ENCODE results near the gene CCDC184. TPM values are rescaled to one million over a fixed set of nuclear protein-coding genes. Genes with fewer than 3 reads are reported as not detected.
A peak's percentile ranks its signal among the peaks of the same experiment; 100 is the strongest.
"Not testable (repeated sequence)": the region's sequence is repeated elsewhere in the genome, so short reads cannot be mapped to it uniquely, and the experiment has no call there.

Gene CCDC184
- total RNA-seq, 1 experiment from 2014 or later: 0.13 TPM

GRCh38 chr12:48203192-48203591, 19.7 kb downstream of the CCDC184 start, which contains the start of gene OR10AD1:
Gene OR10AD1, minus strand, starts transcription at chr12:48203292. Its CDS starts 0 bp downstream, at chr12:48203292.
- Histone ChIP-seq H3T11ph (ENCODE audit: low read length) (no peak within 1 kb of the TSS), H3K79me2 (ENCODE audit: insufficient read depth, low read length) (no peaks in the 10 kb centered on the region), H3K14ac (ENCODE audit: insufficient read depth, low read length) (no peak within 1 kb of the TSS), H2AK5ac (ENCODE audit: insufficient read length, low read length) (no peak within 1 kb of the TSS), H4K20me1 (ENCODE audit: control insufficient read depth, insufficient read depth, insufficient read length) (no peaks in the 10 kb centered on the region), H4K5ac (ENCODE audit: insufficient read length, low read depth, low read length) (no peak within 1 kb of the TSS), H3K23me2 (ENCODE audit: insufficient read length, low read depth, low read length, poor library complexity, severe bottlenecking) (peaks cover 7% of the 10 kb centered on the region), H2BK12ac (ENCODE audit: insufficient read length, low read depth, low read length) (no peak within 1 kb of the TSS), H4K91ac (ENCODE audit: insufficient read length, low read depth, low read length) (no peak within 1 kb of the TSS), H3K79me1 (ENCODE audit: insufficient read depth, low read depth, low read length, poor library complexity, severe bottlenecking) (no peaks in the 10 kb centered on the region), H2BK20ac (ENCODE audit: low read depth, low read length, poor library complexity, severe bottlenecking) (no peak within 1 kb of the TSS), H2BK15ac (ENCODE audit: low read depth, low read length) (no peak within 1 kb of the TSS), H3K4me2 (ENCODE audit: insufficient read depth, insufficient read length, low read length) (no peak within 1 kb of the TSS), H3K4me1 (ENCODE audit: insufficient read depth, low read length) (no peaks in the 10 kb centered on the region), H3K56ac (ENCODE audit: insufficient read length, low read depth, low read length) (no peak within 1 kb of the TSS), H3K27me3 (ENCODE audit: insufficient read depth, low read length) (peaks cover 4% of the 10 kb centered on the region; the same call in 1 of the 2 replicates), H2BK5ac (ENCODE audit: insufficient read length, low read length) (no peak within 1 kb of the TSS), H2BK120ac (ENCODE audit: low read depth, low read length, poor library complexity, severe bottlenecking) (no peak within 1 kb of the TSS), H3K9ac (ENCODE audit: extremely low read depth, insufficient read length, low read length) (no peak within 1 kb of the TSS), H3K4ac (ENCODE audit: low read depth, low read length) (no peak within 1 kb of the TSS), H3K18ac (ENCODE audit: insufficient read length, low read depth, low read length) (no peak within 1 kb of the TSS), H4K8ac (replicated peaks; ENCODE audit: insufficient read length, low read depth, low read length) (no peak within 1 kb of the TSS), H3K27ac (ENCODE audit: insufficient read length, low read depth, low read length) (no peak within 1 kb of the TSS), H3K23ac (ENCODE audit: insufficient read length, low read depth, low read length) (no peak within 1 kb of the TSS), H2AFZ (ENCODE audit: low read length) (no peak within 1 kb of the TSS), H3K9me3 (ENCODE audit: control insufficient read depth, low read depth, low read length) (no peaks in the 10 kb centered on the region)
- peak within 1 kb of the TSS in 1 of 3 experiments; percentile 29; a peak in 1 of 7 replicates for H3K27ac Mint-ChIP-seq
- no peak for TF ChIP-seq CTCF (conservative IDR thresholded peaks at IDR 0.05)
- DNase-seq: no peak
- peaks cover 3 to 4% of the 10 kb centered on the region in 2 experiments; a peak in 1 of 4 replicates for H3K4me1 Mint-ChIP-seq
- WGBS (ENCODE audit: extremely low coverage, insufficient read length, low lambda C conversion rate): no CpG with 5 or more reads among the region's 4 CpGs
- peaks cover 86% of the 10 kb centered on the region for H3K27me3 Mint-ChIP-seq (ENCODE audit: low read depth)
- peaks cover 41 to 68% of the 10 kb centered on the region in 2 experiments for H3K9me3 Mint-ChIP-seq
- peaks cover 18 to 24% (median 20%) of the 10 kb centered on the region in 3 experiments; a peak in 6 of 7 replicates for H3K36me3 Mint-ChIP-seq (ENCODE audit: insufficient read depth in 1 of 3, low read depth in 3 of 3)
- H3K4me3 Mint-ChIP-seq: no peak within 1 kb of the TSS

- H3K56ac ChIP-seq (ENCODE audit: insufficient read length, low read depth, low read length); H3K9ac ChIP-seq (ENCODE audit: extremely low read depth, insufficient read length, low read length); H3K27me3 ChIP-seq (ENCODE audit: insufficient read depth, low read length); H2BK15ac ChIP-seq (ENCODE audit: low read depth, low read length); H3K18ac ChIP-seq (ENCODE audit: insufficient read length, low read depth, low read length); H4K91ac ChIP-seq (ENCODE audit: insufficient read length, low read depth, low read length); H3K79me2 ChIP-seq (ENCODE audit: insufficient read depth, low read length); DNase-seq; H3K4me3 Mint-ChIP-seq; H2BK120ac ChIP-seq (ENCODE audit: low read depth, low read length, poor library complexity, severe bottlenecking); H3K79me1 ChIP-seq (ENCODE audit: insufficient read depth, low read depth, low read length, poor library complexity, severe bottlenecking); H3K4me1 ChIP-seq (ENCODE audit: insufficient read depth, low read length); H3K14ac ChIP-seq (ENCODE audit: insufficient read depth, low read length); H3K4me2 ChIP-seq (ENCODE audit: insufficient read depth, insufficient read length, low read length); H3K27ac ChIP-seq (ENCODE audit: insufficient read length, low read depth, low read length); H2AK5ac ChIP-seq (ENCODE audit: insufficient read length, low read length); H2BK20ac ChIP-seq (ENCODE audit: low read depth, low read length, poor library complexity, severe bottlenecking); H3K4ac ChIP-seq (ENCODE audit: low read depth, low read length); H3K4me1 Mint-ChIP-seq; H4K20me1 ChIP-seq (ENCODE audit: control insufficient read depth, insufficient read depth, insufficient read length); H4K5ac ChIP-seq (ENCODE audit: insufficient read length, low read depth, low read length); H2BK12ac ChIP-seq (ENCODE audit: insufficient read length, low read depth, low read length); H3K9me3 ChIP-seq (ENCODE audit: control insufficient read depth, low read depth, low read length); H3T11ph ChIP-seq (ENCODE audit: low read length); H2BK5ac ChIP-seq (ENCODE audit: insufficient read length, low read length); H3K23me2 ChIP-seq (ENCODE audit: insufficient read length, low read depth, low read length, poor library complexity, severe bottlenecking); H2AFZ ChIP-seq (ENCODE audit: low read length); H4K8ac ChIP-seq (replicated peaks; ENCODE audit: insufficient read length, low read depth, low read length); H3K27ac Mint-ChIP-seq; H3K23ac ChIP-seq (ENCODE audit: insufficient read length, low read depth, low read length): not testable (repeated sequence)
- no CpG with 5 or more reads among the region's 2 CpGs for WGBS (ENCODE audit: extremely low coverage, insufficient read length, low lambda C conversion rate)
- peaks cover 35 to 62% of the 10 kb centered on the region in 2 experiments for H3K9me3 Mint-ChIP-seq
- H3K27me3 Mint-ChIP-seq (ENCODE audit: low read depth): peaks cover 59% of the 10 kb centered on the region
- peaks cover 11 to 17% (median 17%) of the 10 kb centered on the region in 3 experiments; a peak in 6 of 7 replicates for H3K36me3 Mint-ChIP-seq (ENCODE audit: insufficient read depth in 1 of 3, low read depth in 3 of 3)
Observed at GRCh38 chr12:48209495-48209894, 26.1 kb downstream of the CCDC184 start.

Measured in H9 (cell line).